HEK293 (cell line): ENCODE results near the gene KSR1.

Experiments used
- CTCF ChIA-PET: fragments of 350-600 bp; formaldehyde crosslinking; extraction: SDS; loops from one replicate; lab custom pipeline; 2021; ENCODE audit warnings: antibody characterized with exemption; lab: Yijun Ruan, JAX
- POLR2A ChIA-PET: fragments of 300-600 bp; formaldehyde crosslinking; extraction: SDS; loops from one replicate; lab custom pipeline; 2020; ENCODE audit warnings: antibody characterized with exemption, inconsistent platforms; lab: Yijun Ruan, JAX
- H3K27ac ChIP-seq: fragments of 200-500 bp; sonication (Bioruptor generic); 2 replicates; pipeline ENCODE4 v1.5.1; 2014; ENCODE audit warnings: low read depth, low read length, control low read depth, inconsistent platforms; ENCODE audit errors: extremely low read depth
- H3K36me3 ChIP-seq, 2 experiments: fragments of 200-500 bp in 1 of 2; sonication (Bioruptor generic) in 1 of 2; 1 replicate in 1 of 2; 2 replicates in 1 of 2; pipeline ENCODE4 v1.5.1; 2014 to 2017; ENCODE audit warnings: inconsistent platforms in 2 of 2, low read length in 2 of 2; ENCODE audit not compliant: control insufficient read depth in 2 of 2, insufficient read depth in 1 of 2
- H3K4me1 ChIP-seq: fragments of 200-500 bp; sonication (Bioruptor generic); 2 replicates; pipeline ENCODE4 v1.5.1; 2014; ENCODE audit warnings: mild to moderate bottlenecking, low read length, inconsistent platforms; ENCODE audit not compliant: control insufficient read depth, insufficient read depth
- H3K4me3 ChIP-seq: 2 replicates; pipeline ENCODE4 v1.5.1; 2011; ENCODE audit warnings: low read depth, mild to moderate bottlenecking, control low read depth, low read length, moderate library complexity
- H3K9me3 ChIP-seq: fragments of 200-500 bp; sonication (Bioruptor generic); 2 replicates; pipeline ENCODE4 v1.5.1; 2014; ENCODE audit warnings: low read depth, low read length, inconsistent platforms; ENCODE audit not compliant: control insufficient read depth, insufficient read depth
- ELK4 ChIP-seq: IDR thresholded peaks from 2 replicates; pipeline ENCODE4 v1.6.1; 2011; ENCODE audit warnings: mild to moderate bottlenecking, low read depth, low read length, borderline replicate concordance
- FEZF1 ChIP-seq: fragments of 450-650 bp; formaldehyde crosslinking; IDR thresholded peaks from 2 replicates; pipeline ENCODE4 v1.5.1; 2016; ENCODE audit warnings: missing biosample characterization, missing genetic modification characterization
- INSM2 ChIP-seq: fragments of 450-650 bp; formaldehyde crosslinking; IDR thresholded peaks from 2 replicates; pipeline ENCODE4 v1.5.1; 2016; ENCODE audit warnings: missing biosample characterization, missing genetic modification characterization
- ZBTB48 ChIP-seq: fragments of 450-650 bp; formaldehyde crosslinking; IDR thresholded peaks from 2 replicates; pipeline ENCODE4 v1.5.1; 2016; ENCODE audit warnings: missing biosample characterization, missing genetic modification characterization
- ZFP3 ChIP-seq: fragments of 450-650 bp; formaldehyde crosslinking; IDR thresholded peaks from 2 replicates; pipeline ENCODE4 v1.5.1; 2016; ENCODE audit warnings: low read depth, missing biosample characterization, missing genetic modification characterization
- ZNF146 ChIP-seq: fragments of 450-650 bp; formaldehyde crosslinking; IDR thresholded peaks from 2 replicates; pipeline ENCODE4 v1.5.1; 2016; ENCODE audit warnings: missing biosample characterization, missing genetic modification characterization
- ZNF175 ChIP-seq: fragments of 450-650 bp; formaldehyde crosslinking; IDR thresholded peaks from 2 replicates; pipeline ENCODE4 v1.5.1; 2016; ENCODE audit warnings: missing biosample characterization, missing genetic modification characterization
- ZNF18 ChIP-seq: fragments of 450-650 bp; formaldehyde crosslinking; IDR thresholded peaks from 2 replicates; pipeline ENCODE4 v1.5.1; 2016; ENCODE audit warnings: missing biosample characterization, missing genetic modification characterization
- ZNF223 ChIP-seq: fragments of 450-650 bp; formaldehyde crosslinking; IDR thresholded peaks from 2 replicates; pipeline ENCODE4 v1.5.1; 2016; ENCODE audit warnings: missing biosample characterization, missing genetic modification characterization
- ZNF280C ChIP-seq: fragments of 450-650 bp; formaldehyde crosslinking; IDR thresholded peaks from 2 replicates; pipeline ENCODE4 v1.5.1; 2016; ENCODE audit warnings: missing biosample characterization, missing genetic modification characterization
- ZNF580 ChIP-seq: fragments of 450-650 bp; formaldehyde crosslinking; IDR thresholded peaks from 2 replicates; pipeline ENCODE4 v1.5.1; 2016; ENCODE audit warnings: missing biosample characterization, missing genetic modification characterization
- ZNF596 ChIP-seq: fragments of 450-650 bp; IDR thresholded peaks from 2 replicates; pipeline ENCODE4 v1.5.0; 2018; ENCODE audit warnings: missing biosample characterization, mild to moderate bottlenecking, missing genetic modification characterization, moderate library complexity
- ZNF747 ChIP-seq: fragments of 450-650 bp; formaldehyde crosslinking; IDR thresholded peaks from 2 replicates; pipeline ENCODE4 v1.5.1; 2016; ENCODE audit warnings: missing biosample characterization, missing genetic modification characterization
- ZNF791 ChIP-seq: fragments of 450-650 bp; formaldehyde crosslinking; IDR thresholded peaks from 2 replicates; pipeline ENCODE4 v1.5.1; 2016; ENCODE audit warnings: missing biosample characterization, missing genetic modification characterization
- ZSCAN23 ChIP-seq: fragments of 450-650 bp; formaldehyde crosslinking; IDR thresholded peaks from 2 replicates; pipeline ENCODE4 v1.5.1; 2016; ENCODE audit warnings: missing biosample characterization, missing genetic modification characterization
- TF ChIP-seq, protein P1 (sequence below): fragments of 450-650 bp; formaldehyde crosslinking; IDR thresholded peaks from 2 replicates; pipeline ENCODE4 v1.5.1; 2016; ENCODE audit warnings: missing biosample characterization, missing genetic modification characterization
- TF ChIP-seq, protein P2 (sequence below): fragments of 450-650 bp; formaldehyde crosslinking; IDR thresholded peaks from 2 replicates; pipeline ENCODE4 v1.5.1; 2016; ENCODE audit warnings: missing biosample characterization, missing genetic modification characterization
- TF ChIP-seq, protein P3 (sequence below): fragments of 450-650 bp; formaldehyde crosslinking; IDR thresholded peaks from 2 replicates; pipeline ENCODE4 v1.5.1; 2017; ENCODE audit warnings: missing biosample characterization, missing genetic modification characterization
- TF ChIP-seq, protein P4 (sequence below): fragments of 450-650 bp; formaldehyde crosslinking; IDR thresholded peaks from 2 replicates; pipeline ENCODE4 v1.5.1; 2016; ENCODE audit warnings: missing biosample characterization, missing genetic modification characterization
- TF ChIP-seq, protein P5 (sequence below): fragments of 450-650 bp; formaldehyde crosslinking; optimal IDR thresholded peaks from 2 replicates; pipeline ENCODE3; 2016; ENCODE audit warnings: missing biosample characterization, mild to moderate bottlenecking, missing genetic modification characterization

Gene KSR1

GRCh38 chr17:27544350-27545131 is 88.3 kb downstream of the KSR1 start:
- H3K36me3 ChIP-seq, result no peaks in the 10 kb centered on the region
- no peak overlapping the region for H3K4me3 ChIP-seq
- peak overlapping the region; percentile 60 for H3K27ac ChIP-seq
- no peaks in the 10 kb centered on the region for H3K9me3 ChIP-seq
- ChIA-PET CTCF (interaction anchor here (0.6 to 3.5 kb wide), 9 partner anchors 10 to 308 kb away, joined by 3 to 33 read pairs (median 4); no protein-coding TSS in a partner anchor), POLR2A (interaction anchor here (0.6 to 1.3 kb wide), 4 partner anchors 9 to 194 kb away, joined by 3 to 4 read pairs (median 3); partner anchors contain the start of gene KSR1)
- H3K4me1 ChIP-seq, result peaks cover 48% of the 10 kb centered on the region
- TF ChIP-seq, protein P1, sequence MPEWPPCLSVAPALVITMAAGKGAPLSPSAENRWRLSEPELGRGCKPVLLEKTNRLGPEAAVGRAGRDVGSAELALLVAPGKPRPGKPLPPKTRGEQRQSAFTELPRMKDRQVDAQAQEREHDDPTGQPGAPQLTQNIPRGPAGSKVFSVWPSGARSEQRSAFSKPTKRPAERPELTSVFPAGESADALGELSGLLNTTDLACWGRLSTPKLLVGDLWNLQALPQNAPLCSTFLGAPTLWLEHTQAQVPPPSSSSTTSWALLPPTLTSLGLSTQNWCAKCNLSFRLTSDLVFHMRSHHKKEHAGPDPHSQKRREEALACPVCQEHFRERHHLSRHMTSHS (tag by site-specific recombination), result no peak
- TF ChIP-seq ZBTB48 (tag by site-specific recombination) (no peak), INSM2 (0 out of 2 replicates have a peak, but pooled peaks have one; percentile 20), ZNF18 (tag by site-specific recombination) (peak; percentile 15; the same call in 1 of the 2 replicates), ZNF791 (no peak), ZSCAN23 (tag by site-specific recombination) (0 out of 2 replicates have a peak, but pooled peaks have one; percentile 33), ZNF280C (tag by site-specific recombination) (no peak), FEZF1 (tag by site-specific recombination) (peak; percentile 45; the same call in 1 of the 2 replicates), ELK4 (no peak), ZFP3 (tag by site-specific recombination) (no peak), ZNF223 (tag by site-specific recombination) (no peak), ZNF146 (tag by site-specific recombination) (no peak), ZNF580 (no peak), ZNF596 (tag by site-specific recombination) (no peak), ZNF747 (no peak), ZNF175 (tag by site-specific recombination) (no peak)
- TF ChIP-seq, protein P2, sequence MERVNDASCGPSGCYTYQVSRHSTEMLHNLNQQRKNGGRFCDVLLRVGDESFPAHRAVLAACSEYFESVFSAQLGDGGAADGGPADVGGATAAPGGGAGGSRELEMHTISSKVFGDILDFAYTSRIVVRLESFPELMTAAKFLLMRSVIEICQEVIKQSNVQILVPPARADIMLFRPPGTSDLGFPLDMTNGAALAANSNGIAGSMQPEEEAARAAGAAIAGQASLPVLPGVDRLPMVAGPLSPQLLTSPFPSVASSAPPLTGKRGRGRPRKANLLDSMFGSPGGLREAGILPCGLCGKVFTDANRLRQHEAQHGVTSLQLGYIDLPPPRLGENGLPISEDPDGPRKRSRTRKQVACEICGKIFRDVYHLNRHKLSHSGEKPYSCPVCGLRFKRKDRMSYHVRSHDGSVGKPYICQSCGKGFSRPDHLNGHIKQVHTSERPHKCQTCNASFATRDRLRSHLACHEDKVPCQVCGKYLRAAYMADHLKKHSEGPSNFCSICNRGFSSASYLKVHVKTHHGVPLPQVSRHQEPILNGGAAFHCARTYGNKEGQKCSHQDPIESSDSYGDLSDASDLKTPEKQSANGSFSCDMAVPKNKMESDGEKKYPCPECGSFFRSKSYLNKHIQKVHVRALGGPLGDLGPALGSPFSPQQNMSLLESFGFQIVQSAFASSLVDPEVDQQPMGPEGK (tag by site-specific recombination), result peak; percentile 89
- TF ChIP-seq, protein P3, sequence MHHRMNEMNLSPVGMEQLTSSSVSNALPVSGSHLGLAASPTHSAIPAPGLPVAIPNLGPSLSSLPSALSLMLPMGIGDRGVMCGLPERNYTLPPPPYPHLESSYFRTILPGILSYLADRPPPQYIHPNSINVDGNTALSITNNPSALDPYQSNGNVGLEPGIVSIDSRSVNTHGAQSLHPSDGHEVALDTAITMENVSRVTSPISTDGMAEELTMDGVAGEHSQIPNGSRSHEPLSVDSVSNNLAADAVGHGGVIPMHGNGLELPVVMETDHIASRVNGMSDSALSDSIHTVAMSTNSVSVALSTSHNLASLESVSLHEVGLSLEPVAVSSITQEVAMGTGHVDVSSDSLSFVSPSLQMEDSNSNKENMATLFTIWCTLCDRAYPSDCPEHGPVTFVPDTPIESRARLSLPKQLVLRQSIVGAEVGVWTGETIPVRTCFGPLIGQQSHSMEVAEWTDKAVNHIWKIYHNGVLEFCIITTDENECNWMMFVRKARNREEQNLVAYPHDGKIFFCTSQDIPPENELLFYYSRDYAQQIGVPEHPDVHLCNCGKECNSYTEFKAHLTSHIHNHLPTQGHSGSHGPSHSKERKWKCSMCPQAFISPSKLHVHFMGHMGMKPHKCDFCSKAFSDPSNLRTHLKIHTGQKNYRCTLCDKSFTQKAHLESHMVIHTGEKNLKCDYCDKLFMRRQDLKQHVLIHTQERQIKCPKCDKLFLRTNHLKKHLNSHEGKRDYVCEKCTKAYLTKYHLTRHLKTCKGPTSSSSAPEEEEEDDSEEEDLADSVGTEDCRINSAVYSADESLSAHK (tag by site-specific recombination), result peak; percentile 51; the same call in 1 of the 2 replicates
- TF ChIP-seq, protein P4, sequence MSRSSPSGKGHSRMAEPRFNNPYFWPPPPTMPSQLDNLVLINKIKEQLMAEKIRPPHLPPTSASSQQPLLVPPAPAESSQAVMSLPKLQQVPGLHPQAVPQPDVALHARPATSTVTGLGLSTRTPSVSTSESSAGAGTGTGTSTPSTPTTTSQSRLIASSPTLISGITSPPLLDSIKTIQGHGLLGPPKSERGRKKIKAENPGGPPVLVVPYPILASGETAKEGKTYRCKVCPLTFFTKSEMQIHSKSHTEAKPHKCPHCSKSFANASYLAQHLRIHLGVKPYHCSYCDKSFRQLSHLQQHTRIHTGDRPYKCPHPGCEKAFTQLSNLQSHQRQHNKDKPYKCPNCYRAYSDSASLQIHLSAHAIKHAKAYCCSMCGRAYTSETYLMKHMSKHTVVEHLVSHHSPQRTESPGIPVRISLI (tag by site-specific recombination), result no peak
- TF ChIP-seq, protein P5, sequence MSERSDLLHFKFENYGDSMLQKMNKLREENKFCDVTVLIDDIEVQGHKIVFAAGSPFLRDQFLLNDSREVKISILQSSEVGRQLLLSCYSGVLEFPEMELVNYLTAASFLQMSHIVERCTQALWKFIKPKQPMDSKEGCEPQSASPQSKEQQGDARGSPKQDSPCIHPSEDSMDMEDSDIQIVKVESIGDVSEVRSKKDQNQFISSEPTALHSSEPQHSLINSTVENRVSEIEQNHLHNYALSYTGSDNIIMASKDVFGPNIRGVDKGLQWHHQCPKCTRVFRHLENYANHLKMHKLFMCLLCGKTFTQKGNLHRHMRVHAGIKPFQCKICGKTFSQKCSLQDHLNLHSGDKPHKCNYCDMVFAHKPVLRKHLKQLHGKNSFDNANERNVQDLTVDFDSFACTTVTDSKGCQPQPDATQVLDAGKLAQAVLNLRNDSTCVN (tag by site-specific recombination), result no peak
